Activated naive CD4-positive, alpha-beta T cell treated with anti-CD3 and anti-CD28 coated beads, Interleukin-2, amount 10 ng/mL, durations not matched to agents 7 days and 5 days (primary cell): ENCODE results near the gene APOA4.
"Not testable (repeated sequence)": the region's sequence is repeated elsewhere in the genome, so short reads cannot be mapped to it uniquely, and the experiment has no call there.

ENCODE experiments used
- CTCF ChIA-PET: fragments of 350-600 bp; sonication (Branson Sonifier 250); formaldehyde crosslinking; loops from one replicate; lab custom pipeline; 2021; ENCODE audit warnings: antibody characterized with exemption; lab: Charles Lee
- DNase-seq: peaks from one replicate; pipeline ENCODE4 v3.0.0-alpha.2; 2020
- H3K27ac Mint-ChIP-seq: one replicate; pipeline ENCODE4 v1.8.0; 2021; ENCODE audit warnings: mild to moderate bottlenecking, moderate library complexity, mixed read lengths
- H3K27me3 Mint-ChIP-seq: one replicate; pipeline ENCODE4 v1.8.0; 2021; ENCODE audit warnings: mild to moderate bottlenecking, mixed read lengths
- H3K36me3 Mint-ChIP-seq: one replicate; pipeline ENCODE4 v1.8.0; 2021; ENCODE audit warnings: mixed read lengths
- H3K4me1 Mint-ChIP-seq: one replicate; pipeline ENCODE4 v1.8.0; 2021; ENCODE audit warnings: mixed read lengths
- H3K4me3 Mint-ChIP-seq: one replicate; pipeline ENCODE4 v1.8.0; 2021; ENCODE audit warnings: mild to moderate bottlenecking, moderate library complexity, mixed read lengths
- H3K9me3 Mint-ChIP-seq: one replicate; pipeline ENCODE4 v1.8.0; 2021; ENCODE audit warnings: mixed read lengths

Gene APOA4

GRCh38 chr11:116840746-116841296 lies 17.7 kb upstream of the APOA4 start:
- Mint-ChIP-seq H3K27ac (no peak overlapping the region), H3K4me3 (no peak overlapping the region), H3K36me3 (peaks cover 21% of the 10 kb centered on the region), H3K27me3 (peaks cover 4% of the 10 kb centered on the region), H3K9me3 (no peaks in the 10 kb centered on the region), H3K4me1 (peaks cover 9% of the 10 kb centered on the region)
- DNase-seq: no peak
- CTCF ChIA-PET: interaction anchor here (1.5 to 8.5 kb wide), 3 partner anchors 13 to 52 kb away, joined by 6 to 139 read pairs (median 11); partner anchors contain the start of genes APOA5 and ZPR1

GRCh38 chr11:116840224-116840745 lies 17.2 kb upstream of the APOA4 start:
- Mint-ChIP-seq H3K27ac (no peak overlapping the region), H3K9me3 (no peaks in the 10 kb centered on the region), H3K4me1 (peaks cover 14% of the 10 kb centered on the region), H3K36me3 (peaks cover 17% of the 10 kb centered on the region), H3K4me3 (no peak overlapping the region), H3K27me3 (peaks cover 9% of the 10 kb centered on the region)
- CTCF ChIA-PET: interaction anchor here (1.0 to 8.5 kb wide), 6 partner anchors 11 to 266 kb away, joined by 3 to 139 read pairs (median 6); partner anchors contain the start of genes APOA5 and ZPR1
- peak; percentile 40 for DNase-seq

- Mint-ChIP-seq H3K27me3 (peaks cover 22% of the 10 kb centered on the region), H3K4me3 (no peak overlapping the region), H3K4me1 (peaks cover 21% of the 10 kb centered on the region), H3K9me3 (no peaks in the 10 kb centered on the region), H3K36me3 (peaks cover 5% of the 10 kb centered on the region), H3K27ac (no peak overlapping the region)
- no peak for DNase-seq
- CTCF ChIA-PET: interaction anchor here (1.7 to 8.5 kb wide), 4 partner anchors 14 to 268 kb away, joined by 5 to 139 read pairs (median 39); partner anchors contain the start of genes APOA5 and ZPR1
These were observed 15.4 kb upstream of the APOA4 start for GRCh38 chr11:116838321-116839084.

GRCh38 chr11:116837231-116838091 lies 14.4 kb upstream of the APOA4 start, which contains the start of gene APOA1:
Gene APOA1 (minus strand): TSS chr11:116837622. CDS start chr11:116837387, 235 bp downstream.
- CTCF ChIA-PET: interaction anchor here (1.1 to 8.5 kb wide), 10 partner anchors 11 to 390 kb away, joined by 3 to 139 read pairs (median 18); partner anchors contain the start of genes APOA5 and ZPR1
- DNase-seq: no peak
- Mint-ChIP-seq H3K27me3 (peaks cover 30% of the 10 kb centered on the region), H3K4me3 (no peak within 1 kb of the TSS), H3K4me1 (peaks cover 21% of the 10 kb centered on the region), H3K27ac (no peak within 1 kb of the TSS), H3K9me3 (no peaks in the 10 kb centered on the region), H3K36me3 (no peaks in the 10 kb centered on the region)

GRCh38 chr11:116836632-116836991 lies 13.5 kb upstream of the APOA4 start:
- DNase-seq: no peak
- Mint-ChIP-seq H3K27me3 (peaks cover 30% of the 10 kb centered on the region), H3K4me3 (no peak overlapping the region), H3K27ac (no peak overlapping the region), H3K4me1 (peaks cover 20% of the 10 kb centered on the region), H3K9me3 (no peaks in the 10 kb centered on the region), H3K36me3 (no peaks in the 10 kb centered on the region)
- CTCF ChIA-PET: interaction anchor here (0.7 to 8.5 kb wide), 35 partner anchors 10 to 390 kb away, joined by 3 to 139 read pairs (median 5); partner anchors contain the start of genes APOA4, APOA5, BUD13 and PAFAH1B2

GRCh38 chr11:116835791-116836631 lies 12.9 kb upstream of the APOA4 start:
- CTCF ChIA-PET: interaction anchor here (0.7 to 8.5 kb wide), 43 partner anchors 9 to 391 kb away, joined by 3 to 139 read pairs (median 4); partner anchors contain the start of genes APOA4, APOA5, BUD13 and PAFAH1B2
- H3K27me3 Mint-ChIP-seq: peaks cover 34% of the 10 kb centered on the region
- H3K9me3 Mint-ChIP-seq: no peaks in the 10 kb centered on the region
- peaks cover 20% of the 10 kb centered on the region for H3K4me1 Mint-ChIP-seq
- H3K4me3 Mint-ChIP-seq: peak overlapping the region; percentile 67
- DNase-seq: peak; percentile 89
- peak overlapping the region; percentile 74 for H3K27ac Mint-ChIP-seq
- no peaks in the 10 kb centered on the region for H3K36me3 Mint-ChIP-seq

- Mint-ChIP-seq H3K27me3 (peaks cover 36% of the 10 kb centered on the region), H3K4me1 (peaks cover 16% of the 10 kb centered on the region), H3K36me3 (no peaks in the 10 kb centered on the region), H3K27ac (peak overlapping the region; percentile 74), H3K4me3 (peak overlapping the region; percentile 67), H3K9me3 (no peaks in the 10 kb centered on the region)
- DNase-seq: peak; percentile 19
- CTCF ChIA-PET: interaction anchor here (0.8 to 8.5 kb wide), 37 partner anchors 9 to 392 kb away, joined by 3 to 139 read pairs (median 5); partner anchors contain the start of genes APOA4, APOA5, BUD13 and PAFAH1B2
These were observed 12.1 kb upstream of the APOA4 start for GRCh38 chr11:116835042-116835772.

- peak; percentile 17 for DNase-seq
- not testable (repeated sequence) for H3K9me3 Mint-ChIP-seq, H3K36me3 Mint-ChIP-seq, H3K27ac Mint-ChIP-seq
- CTCF ChIA-PET: interaction anchor here (0.9 to 8.5 kb wide), 7 partner anchors 11 to 271 kb away, joined by 3 to 139 read pairs (median 21); partner anchors contain the start of genes APOA4, APOA5 and ZPR1
- Mint-ChIP-seq H3K4me3 (peak overlapping the region; percentile 31), H3K27me3 (peaks cover 36% of the 10 kb centered on the region), H3K4me1 (peaks cover 16% of the 10 kb centered on the region)
These were observed 11.5 kb upstream of the APOA4 start for GRCh38 chr11:116834535-116835041.

- CTCF ChIA-PET: interaction anchor here (0.9 to 8.5 kb wide), 3 partner anchors 10 to 45 kb away, joined by 3 to 139 read pairs (median 3); partner anchors contain the start of genes APOA5 and ZPR1
- peak; percentile 19 for DNase-seq
- H3K4me1 Mint-ChIP-seq: peaks cover 16% of the 10 kb centered on the region
- H3K9me3 Mint-ChIP-seq: no peaks in the 10 kb centered on the region
- H3K4me3 Mint-ChIP-seq: no peak overlapping the region
- no peak overlapping the region for H3K27ac Mint-ChIP-seq
- H3K36me3 Mint-ChIP-seq: no peaks in the 10 kb centered on the region
- H3K27me3 Mint-ChIP-seq: peaks cover 36% of the 10 kb centered on the region
These were observed 10.9 kb upstream of the APOA4 start for GRCh38 chr11:116833816-116834534.

GRCh38 chr11:116833491-116833815 lies 10.3 kb upstream of the APOA4 start:
- H3K9me3 Mint-ChIP-seq: no peaks in the 10 kb centered on the region
- CTCF ChIA-PET: interaction anchor here (0.9 to 8.5 kb wide), 3 partner anchors 10 to 45 kb away, joined by 3 to 139 read pairs (median 3); partner anchors contain the start of genes APOA5 and ZPR1

More at GRCh38 chr11:116833491-116833815, 10.3 kb upstream of the APOA4 start:
- Mint-ChIP-seq H3K27ac (no peak overlapping the region), H3K27me3 (peaks cover 36% of the 10 kb centered on the region), H3K36me3 (no peaks in the 10 kb centered on the region), H3K4me3 (no peak overlapping the region), H3K4me1 (peaks cover 16% of the 10 kb centered on the region)
- DNase-seq: no peak
